ENCODE results near the gene CACNB2. TPM values are rescaled to one million over a fixed set of nuclear protein-coding genes. Genes with fewer than 3 reads are reported as not detected.

CACNB2 gene
- total and polyA plus RNA-seq, 4 donors = 0.38 to 3.1 (median 0.83) TPM

DNA sequence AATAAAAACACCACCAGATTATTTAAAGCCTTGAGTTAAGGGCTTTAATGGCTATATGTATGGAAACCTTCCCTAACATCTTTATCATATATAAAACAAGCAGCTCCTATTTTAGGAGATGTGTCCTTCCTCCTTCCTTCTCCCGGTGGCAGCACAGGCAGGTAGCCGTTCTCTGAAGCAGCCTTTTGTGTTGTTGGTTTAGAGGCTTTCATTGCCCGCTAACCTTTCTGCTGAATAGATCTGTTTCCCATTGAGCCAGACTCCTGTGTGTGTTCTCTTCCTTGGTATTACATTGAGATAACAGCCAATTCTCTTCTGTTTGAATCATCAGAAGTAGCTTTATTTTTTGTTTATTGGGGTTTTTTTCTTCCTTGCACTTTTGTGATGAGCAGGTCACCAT is 131.3 kb downstream of the CACNB2 start:
- 67% methylated on average over 3 of the region's 3 CpGs for WGBS
- DNase-seq (ENCODE audit: low spot score) = no peak
- Histone ChIP-seq H3K9me3 (ENCODE audit: control insufficient read depth in 4 of 4, low read length in 3 of 4) (no peaks in the 10 kb centered on the region), H3K9ac (ENCODE audit: low read depth in 1 of 2, low read length in 2 of 2) (no peak overlapping the region), H3K27ac (ENCODE audit: low read depth in 1 of 2, low read length in 2 of 2) (no peak overlapping the region), H3K27me3 (ENCODE audit: control insufficient read depth in 4 of 4, insufficient read depth in 4 of 4, low read length in 3 of 4) (no peaks in the 10 kb centered on the region), H3K4me1 (ENCODE audit: control insufficient read depth in 4 of 4, insufficient read depth in 4 of 4, low read length in 3 of 4) (no peaks in the 10 kb centered on the region), H3K36me3 (ENCODE audit: control insufficient read depth in 4 of 4, insufficient read depth in 3 of 4, low read depth in 1 of 4, low read length in 3 of 4) (no peaks in the 10 kb centered on the region), H3K4me3 (ENCODE audit: low read depth in 1 of 3, low read length in 3 of 3) (no peak overlapping the region)
- no peak for TF ChIP-seq NR2F2 (IDR thresholded peaks at IDR 0.05)
- TF ChIP-seq YY1 (IDR thresholded peaks at IDR 0.05) = no peak
- no peak for TF ChIP-seq FOXA1 (IDR thresholded peaks at IDR 0.05)
- TF ChIP-seq, protein P1, sequence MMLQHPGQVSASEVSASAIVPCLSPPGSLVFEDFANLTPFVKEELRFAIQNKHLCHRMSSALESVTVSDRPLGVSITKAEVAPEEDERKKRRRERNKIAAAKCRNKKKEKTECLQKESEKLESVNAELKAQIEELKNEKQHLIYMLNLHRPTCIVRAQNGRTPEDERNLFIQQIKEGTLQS (IDR thresholded peaks at IDR 0.05) = no peak
- TF ChIP-seq, protein P2, sequence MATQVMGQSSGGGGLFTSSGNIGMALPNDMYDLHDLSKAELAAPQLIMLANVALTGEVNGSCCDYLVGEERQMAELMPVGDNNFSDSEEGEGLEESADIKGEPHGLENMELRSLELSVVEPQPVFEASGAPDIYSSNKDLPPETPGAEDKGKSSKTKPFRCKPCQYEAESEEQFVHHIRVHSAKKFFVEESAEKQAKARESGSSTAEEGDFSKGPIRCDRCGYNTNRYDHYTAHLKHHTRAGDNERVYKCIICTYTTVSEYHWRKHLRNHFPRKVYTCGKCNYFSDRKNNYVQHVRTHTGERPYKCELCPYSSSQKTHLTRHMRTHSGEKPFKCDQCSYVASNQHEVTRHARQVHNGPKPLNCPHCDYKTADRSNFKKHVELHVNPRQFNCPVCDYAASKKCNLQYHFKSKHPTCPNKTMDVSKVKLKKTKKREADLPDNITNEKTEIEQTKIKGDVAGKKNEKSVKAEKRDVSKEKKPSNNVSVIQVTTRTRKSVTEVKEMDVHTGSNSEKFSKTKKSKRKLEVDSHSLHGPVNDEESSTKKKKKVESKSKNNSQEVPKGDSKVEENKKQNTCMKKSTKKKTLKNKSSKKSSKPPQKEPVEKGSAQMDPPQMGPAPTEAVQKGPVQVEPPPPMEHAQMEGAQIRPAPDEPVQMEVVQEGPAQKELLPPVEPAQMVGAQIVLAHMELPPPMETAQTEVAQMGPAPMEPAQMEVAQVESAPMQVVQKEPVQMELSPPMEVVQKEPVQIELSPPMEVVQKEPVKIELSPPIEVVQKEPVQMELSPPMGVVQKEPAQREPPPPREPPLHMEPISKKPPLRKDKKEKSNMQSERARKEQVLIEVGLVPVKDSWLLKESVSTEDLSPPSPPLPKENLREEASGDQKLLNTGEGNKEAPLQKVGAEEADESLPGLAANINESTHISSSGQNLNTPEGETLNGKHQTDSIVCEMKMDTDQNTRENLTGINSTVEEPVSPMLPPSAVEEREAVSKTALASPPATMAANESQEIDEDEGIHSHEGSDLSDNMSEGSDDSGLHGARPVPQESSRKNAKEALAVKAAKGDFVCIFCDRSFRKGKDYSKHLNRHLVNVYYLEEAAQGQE (IDR thresholded peaks at IDR 0.05) = no peak
- TF ChIP-seq FOXA2 (IDR thresholded peaks at IDR 0.05) = no peak
- TF ChIP-seq RXRA (IDR thresholded peaks at IDR 0.05) = no peak
- TF ChIP-seq, protein P3, sequence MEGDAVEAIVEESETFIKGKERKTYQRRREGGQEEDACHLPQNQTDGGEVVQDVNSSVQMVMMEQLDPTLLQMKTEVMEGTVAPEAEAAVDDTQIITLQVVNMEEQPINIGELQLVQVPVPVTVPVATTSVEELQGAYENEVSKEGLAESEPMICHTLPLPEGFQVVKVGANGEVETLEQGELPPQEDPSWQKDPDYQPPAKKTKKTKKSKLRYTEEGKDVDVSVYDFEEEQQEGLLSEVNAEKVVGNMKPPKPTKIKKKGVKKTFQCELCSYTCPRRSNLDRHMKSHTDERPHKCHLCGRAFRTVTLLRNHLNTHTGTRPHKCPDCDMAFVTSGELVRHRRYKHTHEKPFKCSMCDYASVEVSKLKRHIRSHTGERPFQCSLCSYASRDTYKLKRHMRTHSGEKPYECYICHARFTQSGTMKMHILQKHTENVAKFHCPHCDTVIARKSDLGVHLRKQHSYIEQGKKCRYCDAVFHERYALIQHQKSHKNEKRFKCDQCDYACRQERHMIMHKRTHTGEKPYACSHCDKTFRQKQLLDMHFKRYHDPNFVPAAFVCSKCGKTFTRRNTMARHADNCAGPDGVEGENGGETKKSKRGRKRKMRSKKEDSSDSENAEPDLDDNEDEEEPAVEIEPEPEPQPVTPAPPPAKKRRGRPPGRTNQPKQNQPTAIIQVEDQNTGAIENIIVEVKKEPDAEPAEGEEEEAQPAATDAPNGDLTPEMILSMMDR (IDR thresholded peaks at IDR 0.05; ENCODE audit: low read depth, low read length, missing input control) = no peak
- TF ChIP-seq, protein P4, sequence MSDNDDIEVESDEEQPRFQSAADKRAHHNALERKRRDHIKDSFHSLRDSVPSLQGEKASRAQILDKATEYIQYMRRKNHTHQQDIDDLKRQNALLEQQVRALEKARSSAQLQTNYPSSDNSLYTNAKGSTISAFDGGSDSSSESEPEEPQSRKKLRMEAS (IDR thresholded peaks at IDR 0.05) = no peak
- no peak for TF ChIP-seq GABPA (IDR thresholded peaks at IDR 0.05 in 1 of 2, conservative IDR thresholded peaks at IDR 0.05 in 1 of 2)
- TF ChIP-seq, protein P5, sequence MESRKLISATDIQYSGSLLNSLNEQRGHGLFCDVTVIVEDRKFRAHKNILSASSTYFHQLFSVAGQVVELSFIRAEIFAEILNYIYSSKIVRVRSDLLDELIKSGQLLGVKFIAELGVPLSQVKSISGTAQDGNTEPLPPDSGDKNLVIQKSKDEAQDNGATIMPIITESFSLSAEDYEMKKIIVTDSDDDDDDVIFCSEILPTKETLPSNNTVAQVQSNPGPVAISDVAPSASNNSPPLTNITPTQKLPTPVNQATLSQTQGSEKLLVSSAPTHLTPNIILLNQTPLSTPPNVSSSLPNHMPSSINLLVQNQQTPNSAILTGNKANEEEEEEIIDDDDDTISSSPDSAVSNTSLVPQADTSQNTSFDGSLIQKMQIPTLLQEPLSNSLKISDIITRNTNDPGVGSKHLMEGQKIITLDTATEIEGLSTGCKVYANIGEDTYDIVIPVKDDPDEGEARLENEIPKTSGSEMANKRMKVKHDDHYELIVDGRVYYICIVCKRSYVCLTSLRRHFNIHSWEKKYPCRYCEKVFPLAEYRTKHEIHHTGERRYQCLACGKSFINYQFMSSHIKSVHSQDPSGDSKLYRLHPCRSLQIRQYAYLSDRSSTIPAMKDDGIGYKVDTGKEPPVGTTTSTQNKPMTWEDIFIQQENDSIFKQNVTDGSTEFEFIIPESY (IDR thresholded peaks at IDR 0.05) = no peak
- no peak for TF ChIP-seq RAD21 (IDR thresholded peaks at IDR 0.05)
- no peak for TF ChIP-seq JUND (IDR thresholded peaks at IDR 0.05)
- no peak for TF ChIP-seq HNF4G (IDR thresholded peaks at IDR 0.05)
- no peak for TF ChIP-seq TAF1 (conservative IDR thresholded peaks at IDR 0.05)
- no peak for TF ChIP-seq HNF4A (conservative IDR thresholded peaks at IDR 0.05)
- no peak for TF ChIP-seq EGR1 (IDR thresholded peaks at IDR 0.05; ENCODE audit: low read depth in 2 of 2)
- TF ChIP-seq SP1 (IDR thresholded peaks at IDR 0.05) = no peak

Data from liver (tissue), 9 donors.